Liver (tissue), 9 donors: ENCODE measurements around the gene PUS1. TPM values are rescaled to one million over a fixed set of nuclear protein-coding genes. Genes with fewer than 3 reads are reported as not detected.

ENCODE experiments used
- DNase-seq: peaks from one replicate; pipeline ENCODE4 v3.0.0-alpha.2; 2017; ENCODE audit warnings: low spot score
- H3K27ac ChIP-seq, 2 donors: one replicate each; pipeline ENCODE4 v1.7.0; 2013; ENCODE audit warnings: inconsistent platforms in 2 of 2, low read length in 2 of 2, control low read depth in 1 of 2, low read depth in 1 of 2, mild to moderate bottlenecking in 1 of 2
- H3K27me3 ChIP-seq, 4 donors: one replicate each; pipeline versions ENCODE4 v1.6.1 to v1.7.0; 2013; ENCODE audit warnings: low read length in 3 of 4, inconsistent platforms in 1 of 4, mild to moderate bottlenecking in 1 of 4, moderate library complexity in 1 of 4; ENCODE audit not compliant: control insufficient read depth in 4 of 4, insufficient read depth in 4 of 4
- H3K36me3 ChIP-seq, 4 donors: one replicate each; pipeline versions ENCODE4 v1.6.1 to v1.7.0; 2013; ENCODE audit warnings: low read length in 3 of 4, mild to moderate bottlenecking in 3 of 4, low read depth in 1 of 4, moderate library complexity in 1 of 4; ENCODE audit not compliant: control insufficient read depth in 4 of 4, insufficient read depth in 3 of 4
- H3K4me1 ChIP-seq, 4 donors: one replicate each; pipeline versions ENCODE4 v1.6.1 to v1.7.0; 2013; ENCODE audit warnings: low read length in 3 of 4, mild to moderate bottlenecking in 3 of 4, moderate library complexity in 1 of 4; ENCODE audit not compliant: control insufficient read depth in 4 of 4, insufficient read depth in 4 of 4
- H3K4me3 ChIP-seq, 3 donors: one replicate each; pipeline versions ENCODE4 v1.6.1 to v1.7.0; 2013; ENCODE audit warnings: low read length in 3 of 3, control low read depth in 1 of 3, low read depth in 1 of 3, mild to moderate bottlenecking in 1 of 3
- H3K9ac ChIP-seq, 2 donors: one replicate each; pipeline ENCODE4 v1.7.0; 2013; ENCODE audit warnings: low read length in 2 of 2, mild to moderate bottlenecking in 2 of 2, moderate library complexity in 2 of 2, control low read depth in 1 of 2, low read depth in 1 of 2
- H3K9me3 ChIP-seq, 4 donors: one replicate each; pipeline versions ENCODE4 v1.6.1 to v1.7.0; 2013; ENCODE audit warnings: low read length in 3 of 4; ENCODE audit not compliant: control insufficient read depth in 4 of 4
- FOXA1 ChIP-seq: IDR thresholded peaks from 2 replicates; pipeline ENCODE4 v1.6.1; 2016; ENCODE audit warnings: antibody characterized with exemption
- GABPA ChIP-seq, 2 donors: IDR thresholded peaks in 1 of 2; conservative IDR thresholded peaks in 1 of 2; 2 replicates each; pipeline ENCODE4 v1.6.1; 2016; ENCODE audit warnings: antibody characterized with exemption in 2 of 2, mild to moderate bottlenecking in 1 of 2, moderate library complexity in 1 of 2
- HNF4A ChIP-seq, 2 donors: conservative IDR thresholded peaks; 2 replicates each; pipeline ENCODE4 v1.6.1; 2016; ENCODE audit warnings: antibody characterized with exemption in 2 of 2, mild to moderate bottlenecking in 2 of 2
- HNF4G ChIP-seq: IDR thresholded peaks from 2 replicates; pipeline ENCODE4 v1.6.1; 2016; ENCODE audit warnings: antibody characterized with exemption
- JUND ChIP-seq, 2 donors: IDR thresholded peaks; 2 replicates each; pipeline ENCODE4 v1.6.1; 2016; ENCODE audit warnings: antibody characterized with exemption in 2 of 2
- NR2F2 ChIP-seq: IDR thresholded peaks from 2 replicates; pipeline ENCODE4 v1.6.1; 2016; ENCODE audit warnings: antibody characterized with exemption
- RXRA ChIP-seq, 2 donors: IDR thresholded peaks; 2 replicates each; pipeline ENCODE4 v1.6.1; 2017 to 2018; ENCODE audit warnings: antibody characterized with exemption in 2 of 2, mild to moderate bottlenecking in 1 of 2
- SP1 ChIP-seq: IDR thresholded peaks from 2 replicates; pipeline ENCODE4 v1.6.1; 2018; ENCODE audit warnings: antibody characterized with exemption, mild to moderate bottlenecking
- WGBS: extraction: QIAGEN DNeasy Blood & Tissue Kit; methylation state at CpG from one replicate; pipeline ENCODE4 v1.1.7; 2013; 5-methylcytosine and 5-hydroxymethylcytosine counted together
- polyA plus RNA-seq, 2 donors: library from polyadenylated mRNA; stranded (reverse) in 1 of 2; unstranded in 1 of 2; fragments of 200-250 nt in 1 of 2; fragments of >200 nt in 1 of 2; fragmentation: Nextera tagmentation in 1 of 2; extraction: Ambion mirVana in 1 of 2; gene quantifications; one replicate each; pipeline versions ENCODE4 v1.2.1 to v1.2.3, GENCODE V29; 2013 to 2015
- total RNA-seq, 2 donors: library from RNA; depleted of rRNA; stranded (reverse); fragments of >200 nt; gene quantifications; one replicate each; pipeline ENCODE4 v1.2.3, GENCODE V29; 2014
- TF ChIP-seq, protein P1 (sequence below): IDR thresholded peaks from 2 replicates; pipeline ENCODE4 v1.6.1; 2016; ENCODE audit warnings: antibody characterized with exemption
- TF ChIP-seq, protein P2 (sequence below): IDR thresholded peaks from 2 replicates; pipeline ENCODE4 v1.6.1; 2016; ENCODE audit warnings: antibody characterized with exemption
- TF ChIP-seq, protein P3 (sequence below): IDR thresholded peaks from 2 replicates; pipeline ENCODE4 v1.6.1; 2016; ENCODE audit warnings: antibody characterized with exemption, mild to moderate bottlenecking
- donor health status: healthy.
- donor health status: healthy.
- donor health status: healthy.
- donor health status: healthy.
- donor health status: healthy.

Gene PUS1
- total and polyA plus RNA-seq, 4 donors = 6.1 to 24.4 (median 10.7) TPM

DNA sequence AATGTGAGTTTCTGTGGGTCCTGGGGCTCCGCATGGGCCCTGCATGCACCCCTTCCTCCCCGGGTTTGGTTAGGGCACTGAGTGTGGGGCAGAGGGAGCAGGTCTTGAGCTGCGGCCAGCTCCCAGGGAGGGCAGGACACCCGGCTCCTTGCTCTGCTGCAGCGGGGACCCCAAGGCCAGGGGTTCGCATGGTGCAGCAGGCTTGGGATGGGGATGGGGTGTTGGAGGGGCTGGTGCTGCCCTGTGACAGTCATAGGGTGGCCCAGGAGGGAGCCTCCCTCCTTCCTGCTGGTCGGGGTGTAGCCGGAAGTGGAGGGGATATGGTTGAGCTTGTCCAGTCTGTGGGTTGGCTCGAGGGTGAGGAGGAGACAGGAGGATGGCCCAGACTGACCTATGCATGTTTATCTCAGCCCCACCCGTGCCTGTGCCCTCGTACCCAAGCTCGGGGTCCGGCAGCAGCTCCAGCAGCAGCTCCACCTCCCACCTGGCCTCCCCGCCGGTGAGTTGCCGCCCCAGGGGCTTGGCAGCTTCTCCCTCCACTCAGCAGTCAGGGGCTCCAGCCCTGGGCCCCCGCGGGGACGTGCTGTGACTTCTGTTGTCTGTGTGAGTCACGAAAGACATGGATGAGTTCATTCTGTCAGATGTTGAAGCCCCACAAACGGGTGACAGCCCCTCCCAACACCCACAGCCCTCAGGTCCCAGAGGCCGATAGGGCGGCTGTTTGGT lies 18.6 kb upstream of the PUS1 start:
- Histone ChIP-seq H3K9me3 (no peaks in the 10 kb centered on the region), H3K4me3 (no peak overlapping the region), H3K27me3 (no peaks in the 10 kb centered on the region), H3K27ac (no peak overlapping the region), H3K36me3 (peaks cover 34 to 75% (median 45%) of the 10 kb centered on the region in 4 donors), H3K9ac (no peak overlapping the region), H3K4me1 (peaks cover 0 to 6% (median 0%) of the 10 kb centered on the region in 4 donors)
- no peak for DNase-seq
- no peak for TF ChIP-seq SP1
- TF ChIP-seq GABPA (IDR thresholded peaks at IDR 0.05 in 1 of 2, conservative IDR thresholded peaks at IDR 0.05 in 1 of 2) = no peak
- no peak for TF ChIP-seq RXRA (IDR thresholded peaks at IDR 0.05)
- TF ChIP-seq JUND (IDR thresholded peaks at IDR 0.05) = no peak
- TF ChIP-seq NR2F2 = no peak
- TF ChIP-seq HNF4A (conservative IDR thresholded peaks at IDR 0.05) = no peak
- TF ChIP-seq, protein P1, sequence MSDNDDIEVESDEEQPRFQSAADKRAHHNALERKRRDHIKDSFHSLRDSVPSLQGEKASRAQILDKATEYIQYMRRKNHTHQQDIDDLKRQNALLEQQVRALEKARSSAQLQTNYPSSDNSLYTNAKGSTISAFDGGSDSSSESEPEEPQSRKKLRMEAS = no peak
- TF ChIP-seq, protein P2, sequence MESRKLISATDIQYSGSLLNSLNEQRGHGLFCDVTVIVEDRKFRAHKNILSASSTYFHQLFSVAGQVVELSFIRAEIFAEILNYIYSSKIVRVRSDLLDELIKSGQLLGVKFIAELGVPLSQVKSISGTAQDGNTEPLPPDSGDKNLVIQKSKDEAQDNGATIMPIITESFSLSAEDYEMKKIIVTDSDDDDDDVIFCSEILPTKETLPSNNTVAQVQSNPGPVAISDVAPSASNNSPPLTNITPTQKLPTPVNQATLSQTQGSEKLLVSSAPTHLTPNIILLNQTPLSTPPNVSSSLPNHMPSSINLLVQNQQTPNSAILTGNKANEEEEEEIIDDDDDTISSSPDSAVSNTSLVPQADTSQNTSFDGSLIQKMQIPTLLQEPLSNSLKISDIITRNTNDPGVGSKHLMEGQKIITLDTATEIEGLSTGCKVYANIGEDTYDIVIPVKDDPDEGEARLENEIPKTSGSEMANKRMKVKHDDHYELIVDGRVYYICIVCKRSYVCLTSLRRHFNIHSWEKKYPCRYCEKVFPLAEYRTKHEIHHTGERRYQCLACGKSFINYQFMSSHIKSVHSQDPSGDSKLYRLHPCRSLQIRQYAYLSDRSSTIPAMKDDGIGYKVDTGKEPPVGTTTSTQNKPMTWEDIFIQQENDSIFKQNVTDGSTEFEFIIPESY = no peak
- TF ChIP-seq, protein P3, sequence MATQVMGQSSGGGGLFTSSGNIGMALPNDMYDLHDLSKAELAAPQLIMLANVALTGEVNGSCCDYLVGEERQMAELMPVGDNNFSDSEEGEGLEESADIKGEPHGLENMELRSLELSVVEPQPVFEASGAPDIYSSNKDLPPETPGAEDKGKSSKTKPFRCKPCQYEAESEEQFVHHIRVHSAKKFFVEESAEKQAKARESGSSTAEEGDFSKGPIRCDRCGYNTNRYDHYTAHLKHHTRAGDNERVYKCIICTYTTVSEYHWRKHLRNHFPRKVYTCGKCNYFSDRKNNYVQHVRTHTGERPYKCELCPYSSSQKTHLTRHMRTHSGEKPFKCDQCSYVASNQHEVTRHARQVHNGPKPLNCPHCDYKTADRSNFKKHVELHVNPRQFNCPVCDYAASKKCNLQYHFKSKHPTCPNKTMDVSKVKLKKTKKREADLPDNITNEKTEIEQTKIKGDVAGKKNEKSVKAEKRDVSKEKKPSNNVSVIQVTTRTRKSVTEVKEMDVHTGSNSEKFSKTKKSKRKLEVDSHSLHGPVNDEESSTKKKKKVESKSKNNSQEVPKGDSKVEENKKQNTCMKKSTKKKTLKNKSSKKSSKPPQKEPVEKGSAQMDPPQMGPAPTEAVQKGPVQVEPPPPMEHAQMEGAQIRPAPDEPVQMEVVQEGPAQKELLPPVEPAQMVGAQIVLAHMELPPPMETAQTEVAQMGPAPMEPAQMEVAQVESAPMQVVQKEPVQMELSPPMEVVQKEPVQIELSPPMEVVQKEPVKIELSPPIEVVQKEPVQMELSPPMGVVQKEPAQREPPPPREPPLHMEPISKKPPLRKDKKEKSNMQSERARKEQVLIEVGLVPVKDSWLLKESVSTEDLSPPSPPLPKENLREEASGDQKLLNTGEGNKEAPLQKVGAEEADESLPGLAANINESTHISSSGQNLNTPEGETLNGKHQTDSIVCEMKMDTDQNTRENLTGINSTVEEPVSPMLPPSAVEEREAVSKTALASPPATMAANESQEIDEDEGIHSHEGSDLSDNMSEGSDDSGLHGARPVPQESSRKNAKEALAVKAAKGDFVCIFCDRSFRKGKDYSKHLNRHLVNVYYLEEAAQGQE = no peak
- no peak for TF ChIP-seq FOXA1
- WGBS = 90% methylated on average over 23 of the region's 23 CpGs

DNA sequence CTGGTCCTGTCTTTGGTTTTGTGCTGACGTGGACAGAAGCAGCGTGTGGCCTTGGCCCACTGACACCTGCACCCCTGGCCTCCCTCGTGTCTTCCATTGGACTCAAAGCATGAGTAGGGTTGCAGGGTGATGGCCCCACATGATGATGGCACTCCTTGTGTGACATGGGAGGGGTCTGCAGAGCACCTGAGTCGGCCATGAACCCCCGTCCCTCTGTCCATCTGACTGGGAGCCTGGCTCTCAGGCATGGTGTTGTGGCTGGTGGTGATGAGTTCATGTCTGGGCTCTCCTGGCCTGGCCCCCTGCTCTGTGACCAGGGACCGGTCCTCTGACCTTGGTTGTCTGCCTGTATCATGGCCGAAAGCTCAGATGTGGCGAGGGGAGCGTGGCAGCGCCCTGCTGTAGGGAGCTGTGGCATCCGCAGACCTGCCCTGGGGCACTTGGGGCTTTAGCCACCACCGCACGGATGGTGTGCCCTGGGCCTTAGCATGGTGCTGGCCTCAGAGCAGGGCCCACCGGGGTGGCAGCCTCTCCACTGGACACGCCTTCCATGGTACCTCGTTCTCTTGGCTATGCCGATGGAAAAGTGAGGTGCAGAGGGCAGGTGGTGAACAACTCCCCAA lies 17.9 kb upstream of the PUS1 start:
- no peak for DNase-seq
- Histone ChIP-seq H3K36me3 (peaks cover 36 to 81% (median 48%) of the 10 kb centered on the region in 4 donors), H3K9me3 (no peaks in the 10 kb centered on the region), H3K27me3 (no peaks in the 10 kb centered on the region), H3K27ac (no peak overlapping the region), H3K9ac (no peak overlapping the region), H3K4me1 (peaks cover 0 to 6% (median 0%) of the 10 kb centered on the region in 4 donors), H3K4me3 (no peak overlapping the region)
- WGBS = 93% methylated on average over 17 of the region's 17 CpGs
- TF ChIP-seq, protein P1 = no peak
- no peak for TF ChIP-seq HNF4G
- TF ChIP-seq FOXA1 = no peak
